Activated T-cell treated with anti-CD3 and anti-CD28 coated beads for 24 hours (primary cell): ENCODE measurements around the gene PCDHGA2.
"Not testable (repeated sequence)": the region's sequence is repeated elsewhere in the genome, so short reads cannot be mapped to it uniquely, and the experiment has no call there.

Experiments
- DNase-seq: peaks from one replicate; pipeline ENCODE4 v3.0.0-alpha.2; 2020; ENCODE audit warnings: low read depth

PCDHGA2 gene

DNA sequence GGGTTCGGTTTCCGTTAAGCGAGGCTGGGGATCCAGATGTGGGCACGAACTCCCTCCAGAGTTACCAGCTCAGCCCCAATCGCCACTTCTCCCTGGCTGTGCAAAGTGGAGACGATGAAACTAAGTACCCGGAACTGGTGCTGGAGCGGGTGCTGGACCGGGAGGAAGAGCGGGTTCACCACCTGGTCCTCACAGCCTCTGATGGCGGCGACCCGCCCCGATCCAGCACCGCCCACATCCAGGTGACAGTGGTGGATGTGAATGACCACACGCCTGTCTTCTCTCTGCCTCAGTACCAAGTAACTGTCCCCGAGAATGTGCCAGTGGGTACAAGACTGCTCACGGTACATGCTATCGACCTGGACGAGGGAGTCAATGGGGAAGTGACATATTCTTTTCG lies 44.8 kb downstream of the PCDHGA2 start:
- DNase-seq = no peak

DNA sequence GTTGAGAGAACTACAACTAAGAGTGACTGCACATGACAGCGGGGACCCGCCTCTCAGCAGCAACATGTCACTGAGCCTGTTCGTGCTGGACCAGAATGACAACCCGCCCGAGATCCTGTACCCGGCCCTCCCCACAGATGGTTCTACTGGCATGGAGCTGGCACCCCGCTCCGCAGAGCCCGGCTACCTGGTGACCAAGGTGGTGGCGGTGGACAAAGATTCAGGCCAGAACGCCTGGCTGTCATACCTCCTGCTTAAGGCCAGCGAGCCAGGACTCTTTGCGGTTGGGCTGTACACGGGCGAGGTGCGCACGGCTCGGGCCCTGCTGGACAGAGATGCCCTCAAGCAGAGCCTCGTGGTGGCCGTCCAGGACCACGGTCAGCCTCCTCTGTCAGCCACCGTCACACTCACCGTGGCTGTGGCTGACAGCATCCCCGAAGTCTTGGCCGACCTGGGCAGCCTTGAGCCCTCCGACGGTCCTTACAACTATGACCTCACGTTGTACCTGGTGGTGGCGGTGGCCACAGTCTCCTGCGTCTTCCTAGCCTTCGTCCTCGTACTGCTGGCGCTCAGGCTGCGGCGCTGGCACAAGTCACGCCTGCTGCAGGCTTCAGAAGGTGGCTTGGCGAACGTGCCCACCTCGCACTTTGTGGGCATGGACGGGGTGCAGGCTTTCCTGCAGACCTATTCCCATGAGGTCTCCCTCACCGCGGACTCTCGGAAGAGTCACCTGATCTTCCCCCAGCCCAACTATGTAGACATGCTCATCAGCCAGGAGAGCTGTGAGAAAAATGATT lies 46.1 kb downstream of the PCDHGA2 start:
- DNase-seq = no peak

DNA sequence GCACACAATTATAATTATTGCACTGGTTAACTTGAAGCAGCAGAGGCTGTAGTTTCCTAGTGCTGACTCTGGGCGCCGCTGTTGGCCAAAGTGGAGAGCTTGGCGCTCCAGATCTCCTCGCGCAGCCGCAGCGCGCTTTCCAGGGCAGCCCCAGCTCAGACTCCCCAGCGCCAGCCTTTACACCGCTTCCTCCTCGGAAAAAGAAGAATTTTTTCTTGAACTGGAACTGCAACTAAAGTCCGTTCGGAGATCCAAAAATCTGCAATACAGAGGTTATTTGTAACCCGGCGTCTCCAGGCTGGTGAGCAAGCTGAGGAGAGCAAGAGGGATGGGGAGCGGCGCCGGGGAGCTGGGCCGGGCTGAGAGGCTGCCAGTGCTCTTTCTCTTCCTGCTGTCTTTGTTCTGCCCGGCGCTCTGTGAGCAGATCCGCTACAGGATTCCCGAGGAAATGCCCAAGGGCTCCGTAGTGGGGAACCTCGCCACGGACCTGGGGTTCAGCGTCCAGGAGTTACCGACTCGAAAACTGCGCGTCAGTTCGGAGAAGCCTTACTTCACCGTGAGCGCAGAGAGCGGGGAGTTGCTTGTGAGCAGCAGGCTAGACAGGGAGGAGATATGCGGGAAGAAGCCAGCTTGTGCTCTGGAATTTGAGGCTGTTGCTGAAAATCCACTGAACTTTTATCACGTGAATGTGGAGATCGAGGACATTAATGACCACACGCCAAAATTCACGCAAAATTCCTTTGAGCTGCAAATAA lies 49.2 kb downstream of the PCDHGA2 start, which contains the start of gene PCDHGB4:
Gene PCDHGB4 (plus strand): TSS at position 142 of the 755 bp plus-strand sequence. CDS start 187 bp downstream, at position 329.
- not testable (repeated sequence) for DNase-seq

DNA sequence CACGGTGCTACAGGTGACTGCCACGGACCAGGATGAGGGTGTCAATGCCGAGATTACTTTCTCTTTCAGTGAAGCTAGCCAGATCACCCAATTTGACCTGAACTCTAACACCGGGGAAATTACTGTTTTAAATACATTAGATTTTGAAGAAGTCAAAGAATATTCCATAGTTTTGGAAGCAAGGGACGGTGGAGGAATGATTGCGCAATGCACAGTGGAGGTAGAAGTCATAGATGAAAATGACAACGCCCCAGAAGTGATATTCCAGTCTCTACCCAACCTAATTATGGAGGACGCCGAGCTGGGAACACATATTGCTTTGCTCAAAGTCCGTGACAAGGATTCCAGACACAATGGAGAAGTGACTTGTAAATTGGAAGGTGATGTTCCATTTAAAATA lies 50.1 kb downstream of the PCDHGA2 start:
- no peak for DNase-seq

DNA sequence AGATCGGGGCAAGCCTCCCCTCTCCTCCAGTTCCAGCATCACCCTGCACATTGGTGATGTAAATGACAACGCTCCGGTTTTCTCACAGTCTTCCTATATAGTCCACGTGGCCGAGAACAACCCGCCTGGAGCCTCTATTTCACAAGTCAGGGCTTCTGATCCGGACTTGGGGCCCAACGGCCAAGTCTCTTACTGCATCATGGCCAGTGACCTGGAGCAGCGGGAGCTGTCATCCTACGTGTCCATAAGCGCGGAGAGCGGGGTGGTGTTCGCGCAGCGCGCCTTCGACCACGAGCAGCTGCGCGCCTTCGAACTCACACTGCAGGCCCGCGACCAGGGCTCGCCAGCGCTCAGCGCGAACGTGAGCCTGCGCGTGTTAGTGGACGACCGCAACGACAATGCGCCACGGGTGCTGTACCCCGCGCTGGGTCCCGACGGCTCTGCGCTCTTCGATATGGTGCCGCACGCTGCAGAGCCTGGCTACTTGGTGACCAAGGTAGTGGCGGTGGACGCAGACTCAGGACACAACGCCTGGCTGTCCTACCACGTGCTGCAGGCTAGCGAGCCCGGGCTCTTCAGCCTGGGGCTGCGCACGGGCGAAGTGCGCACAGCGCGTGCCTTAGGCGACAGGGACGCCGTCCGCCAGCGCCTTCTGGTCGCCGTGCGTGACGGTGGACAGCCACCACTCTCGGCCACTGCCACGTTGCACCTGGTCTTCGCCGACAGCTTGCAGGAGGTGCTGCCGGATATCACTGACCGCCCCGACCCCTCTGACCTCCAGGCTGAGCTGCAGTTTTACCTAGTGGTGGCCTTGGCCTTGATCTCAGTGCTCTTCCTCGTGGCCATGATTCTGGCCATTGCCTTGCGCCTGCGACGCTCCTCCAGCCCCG lies 50.8 kb downstream of the PCDHGA2 start:
- no peak for DNase-seq

DNA sequence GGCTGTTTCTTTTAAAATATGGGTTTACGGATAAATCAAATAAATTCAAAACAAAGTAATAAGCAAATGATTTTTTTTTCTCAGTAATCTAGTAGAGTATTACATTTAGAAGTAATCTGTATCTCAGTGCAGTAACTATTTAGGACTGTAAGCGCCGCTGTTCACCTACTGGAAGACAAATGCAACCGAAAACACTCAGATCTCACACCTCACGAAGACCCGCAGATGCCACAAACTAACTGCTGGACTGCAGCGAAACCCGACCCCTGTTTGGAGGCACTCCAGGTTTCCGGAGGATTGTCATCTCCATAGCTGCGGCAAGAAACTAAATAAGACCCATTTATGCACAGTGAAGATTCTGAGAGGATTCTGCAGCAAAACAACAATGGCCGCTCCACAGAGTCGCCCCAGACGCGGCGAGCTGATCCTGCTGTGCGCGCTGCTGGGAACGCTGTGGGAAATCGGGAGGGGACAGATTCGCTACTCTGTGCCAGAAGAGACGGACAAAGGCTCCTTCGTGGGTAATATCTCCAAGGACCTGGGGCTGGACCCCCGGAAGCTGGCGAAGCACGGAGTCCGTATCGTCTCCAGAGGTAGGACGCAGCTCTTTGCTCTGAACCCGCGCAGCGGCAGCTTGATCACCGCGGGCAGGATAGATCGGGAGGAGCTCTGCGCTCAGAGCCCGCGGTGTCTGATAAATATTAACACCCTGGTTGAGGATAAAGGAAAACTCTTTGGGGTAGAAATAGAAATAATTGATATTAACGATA lies 54.1 kb downstream of the PCDHGA2 start, which contains the start of gene PCDHGA8:
Gene PCDHGA8 (plus strand): TSS at position 205 of the 770 bp plus-strand sequence. CDS start 181 bp downstream, at position 386.
- DNase-seq = no peak
